ENCODE data around the gene ZP4. TPM values are rescaled to one million over a fixed set of nuclear protein-coding genes. Genes with fewer than 3 reads are reported as not detected.

Gene ZP4
- total and polyA plus RNA-seq, 2 of the 8 experiments (the other 6 are each of a cell fraction or from before 2014, with no cell fraction given): not detected

- 87% methylated on average over 3 of the region's 3 CpGs; no CpG with 5 or more reads in 1 of the 2 experiments for WGBS, 2 experiments (ENCODE audit: extremely low coverage in 1 of 2, insufficient coverage in 1 of 2, insufficient read length in 1 of 2, insufficient replicate concordance in 2 of 2, low coverage in 1 of 2, low lambda C conversion rate in 2 of 2, missing lambda C conversion rate in 1 of 2)
- Histone ChIP-seq H3K4ac (replicated peaks; ENCODE audit: insufficient read length, low read depth, low read length) (no peak overlapping the region), H3K27ac (ENCODE audit: low read depth, low read length) (no peak overlapping the region), H4K5ac (ENCODE audit: insufficient read length, low read depth, low read length) (no peak overlapping the region), H3K27me3 (replicated peaks in 1 of 4; ENCODE audit: control insufficient read depth in 3 of 4, extremely low read depth in 1 of 4, insufficient read depth in 3 of 4, low read length in 3 of 4) (no peaks in the 10 kb centered on the region), H3K79me2 (ENCODE audit: control insufficient read depth in 1 of 2, insufficient read depth in 2 of 2, low read length in 2 of 2) (no peaks in the 10 kb centered on the region), H3K23me2 (ENCODE audit: low read depth, low read length) (no peaks in the 10 kb centered on the region), H3K23ac (ENCODE audit: insufficient read length) (no peak overlapping the region), H4K8ac (ENCODE audit: extremely low read depth, insufficient read depth, low read length) (no peak overlapping the region), H2BK12ac (ENCODE audit: low read depth, low read length) (no peak overlapping the region), H3K4me3 (ENCODE audit: extremely low read depth in 1 of 4, insufficient read depth in 2 of 4, low read depth in 3 of 4, low read length in 4 of 4) (no peak overlapping the region), H3K9ac (replicated peaks in 1 of 4; ENCODE audit: extremely low read depth in 1 of 4, low read depth in 3 of 4, low read length in 3 of 4) (no peak overlapping the region), H2AK5ac (ENCODE audit: low read depth, low read length) (no peak overlapping the region), H2BK20ac (ENCODE audit: low read length) (no peak overlapping the region), H4K20me1 (replicated peaks in 1 of 2; ENCODE audit: control insufficient read depth in 1 of 2, insufficient read depth in 2 of 2, low read length in 2 of 2) (no peaks in the 10 kb centered on the region), H3K79me1 (ENCODE audit: low read depth, low read length) (no peaks in the 10 kb centered on the region), H3K4me2 (ENCODE audit: insufficient read depth in 1 of 2, low read depth in 2 of 2, low read length in 2 of 2) (no peak overlapping the region), H4K91ac (replicated peaks; ENCODE audit: insufficient read length, low read length) (no peak overlapping the region), H2BK5ac (ENCODE audit: low read depth, low read length) (no peak overlapping the region), H3K9me3 (ENCODE audit: insufficient read depth in 2 of 2, low read depth in 1 of 2, low read length in 1 of 2) (no peaks in the 10 kb centered on the region), H3K18ac (ENCODE audit: extremely low read depth, low read length) (no peak overlapping the region), H3K14ac (ENCODE audit: insufficient read length) (no peak overlapping the region), H3K56ac (replicated peaks; ENCODE audit: insufficient read length, low read depth, low read length) (no peak overlapping the region), H2AFZ (ENCODE audit: low read length) (no peak overlapping the region), H3K4me1 (replicated peaks in 1 of 4; ENCODE audit: control insufficient read depth in 3 of 4, insufficient read depth in 4 of 4, low read length in 3 of 4) (peaks cover 0 to 3% (median 0%) of the 10 kb centered on the region in 4 experiments; a peak in 1 of 7 replicates), H2BK15ac (ENCODE audit: low read length) (no peak overlapping the region), H2BK120ac (replicated peaks; ENCODE audit: low read depth, low read length) (no peak overlapping the region), H3K36me3 (ENCODE audit: control insufficient read depth in 2 of 4, insufficient read depth in 4 of 4, low read length in 3 of 4) (no peaks in the 10 kb centered on the region)
- no peak for TF ChIP-seq RAD21 (IDR thresholded peaks at IDR 0.05 in 1 of 2, conservative IDR thresholded peaks at IDR 0.05 in 1 of 2; ENCODE audit: low read depth in 2 of 2, low read length in 2 of 2)
- no peak for TF ChIP-seq SIN3A (conservative IDR thresholded peaks at IDR 0.05 in 1 of 2, IDR thresholded peaks at IDR 0.05 in 1 of 2; ENCODE audit: low read depth in 1 of 2, low read length in 2 of 2)
- no peak for TF ChIP-seq TAF1 (IDR thresholded peaks at IDR 0.05; ENCODE audit: low read depth, low read length)
- TF ChIP-seq POLR2A (IDR thresholded peaks at IDR 0.05; ENCODE audit: control extremely low read depth in 1 of 2, low read depth in 2 of 2, low read length in 2 of 2): no peak
- no peak for TF ChIP-seq SIRT6 (IDR thresholded peaks at IDR 0.05; ENCODE audit: low read length)
- TF ChIP-seq MAX (IDR thresholded peaks at IDR 0.05): no peak
- no peak for TF ChIP-seq PHF8 (conservative IDR thresholded peaks at IDR 0.05; ENCODE audit: low read depth, low read length)
- TF ChIP-seq SP1 (IDR thresholded peaks at IDR 0.05; ENCODE audit: low read depth, low read length): no peak
- FAIRE-seq: no peak
- ChIA-PET POLR2A (ENCODE audit: partially characterized antibody) (no interaction called here), CTCF (ENCODE audit: partially characterized antibody) (interaction anchor here (1.2 to 4.0 kb wide), 3 partner anchors 9 to 47 kb away, joined by 3 to 28 read pairs (median 4); no protein-coding TSS in a partner anchor)
- no peak for DNase-seq (ENCODE audit: low read depth in 1 of 2, low spot score in 2 of 2)
Observed at GRCh38 chr1:237891979-237892378, 1.3 kb upstream of the ZP4 start.
